NCI-H1105 (cell line): ENCODE data around the gene TRAF3.
"Not testable (repeated sequence)": the region's sequence is repeated elsewhere in the genome, so short reads cannot be mapped to it uniquely, and the experiment has no call there.

Experiments
- DNase-seq: peaks from one replicate; lab custom pipeline; 2025; lab: John Stamatoyannopoulos, UW

TRAF3 gene

GRCh38 chr14:102806447-102806846 is 29.2 kb downstream of the TRAF3 start:
- DNase-seq, result no peak

GRCh38 chr14:102807013-102807406 is 29.8 kb downstream of the TRAF3 start:
- DNase-seq, result no peak

GRCh38 chr14:102809870-102810269 is 32.6 kb downstream of the TRAF3 start:
- DNase-seq, result no peak

- no peak for DNase-seq
Observed at GRCh38 chr14:102810523-102810922, 33.3 kb downstream of the TRAF3 start.

- no peak for DNase-seq
Observed at GRCh38 chr14:102811254-102811963, 34.2 kb downstream of the TRAF3 start.

- no peak for DNase-seq
Observed at GRCh38 chr14:102811971-102812370, 34.7 kb downstream of the TRAF3 start.

- DNase-seq, result no peak
Observed at GRCh38 chr14:102813691-102814090, 36.4 kb downstream of the TRAF3 start.

GRCh38 chr14:102817318-102817717 is 40.1 kb downstream of the TRAF3 start:
- no peak for DNase-seq

- no peak for DNase-seq
Observed at GRCh38 chr14:102817942-102818940, 41.0 kb downstream of the TRAF3 start.

GRCh38 chr14:102819176-102819628 is 42.0 kb downstream of the TRAF3 start:
- DNase-seq, result no peak

GRCh38 chr14:102819747-102820330 is 42.6 kb downstream of the TRAF3 start:
- DNase-seq, result no peak

- DNase-seq, result no peak
Observed at GRCh38 chr14:102821252-102821651, 44.0 kb downstream of the TRAF3 start.

GRCh38 chr14:102822311-102822863 is 45.1 kb downstream of the TRAF3 start:
- no peak for DNase-seq

GRCh38 chr14:102822887-102823286 is 45.6 kb downstream of the TRAF3 start:
- DNase-seq, result not testable (repeated sequence)

GRCh38 chr14:102823546-102823945 is 46.3 kb downstream of the TRAF3 start:
- DNase-seq, result no peak

- DNase-seq, result no peak
Observed at GRCh38 chr14:102824832-102825231, 47.6 kb downstream of the TRAF3 start.

GRCh38 chr14:102825307-102826095 is 48.3 kb downstream of the TRAF3 start:
- no peak for DNase-seq

GRCh38 chr14:102826161-102826560 is 48.9 kb downstream of the TRAF3 start:
- no peak for DNase-seq

- DNase-seq, result no peak
Observed at GRCh38 chr14:102826751-102827675, 49.8 kb downstream of the TRAF3 start.

GRCh38 chr14:102827716-102828115 is 50.5 kb downstream of the TRAF3 start:
- DNase-seq, result no peak
